MCF 10A (cell line): ENCODE data around the gene NECTIN1. TPM values are rescaled to one million over a fixed set of nuclear protein-coding genes. Genes with fewer than 3 reads are reported as not detected.
A peak's percentile ranks its signal among the peaks of the same experiment; 100 is the strongest.

Source experiments
- BruUV-seq: library from RNA; stranded (reverse); fragments of 400-500 nt; replicated peaks from 2 replicates; lab custom pipeline; 2021; lab: Mats Ljungman, UMichigan
- CTCF ChIA-PET: fragments of 300-600 bp; sonication (Branson Sonifier 250); formaldehyde crosslinking; extraction: SDS; loops from one replicate; lab custom pipeline; 2021; ENCODE audit warnings: antibody characterized with exemption, inconsistent platforms; lab: Yijun Ruan, JAX
- POLR2A ChIA-PET: fragments of 300-600, 350-650 bp; sonication (Branson Sonifier 250); formaldehyde crosslinking; extraction: SDS; loops from one replicate; lab custom pipeline; 2020; ENCODE audit warnings: antibody characterized with exemption, inconsistent platforms; lab: Yijun Ruan, JAX
- DNase-seq: peaks from one replicate; pipeline ENCODE4 v3.0.0-alpha.2; 2018; ENCODE audit not compliant: unreplicated experiment
- H3K27ac Mint-ChIP-seq: one replicate; pipeline ENCODE4 v1.8.0; 2022; ENCODE audit warnings: mild to moderate bottlenecking, low read depth, mixed read lengths; ENCODE audit not compliant: unreplicated experiment
- H3K27me3 Mint-ChIP-seq: one replicate; pipeline ENCODE4 v1.8.0; 2022; ENCODE audit warnings: mixed read lengths; ENCODE audit not compliant: insufficient read depth, unreplicated experiment
- H3K36me3 Mint-ChIP-seq: one replicate; pipeline ENCODE4 v1.8.0; 2022; ENCODE audit warnings: mild to moderate bottlenecking, moderate library complexity, mixed read lengths; ENCODE audit not compliant: insufficient read depth, unreplicated experiment
- H3K4me1 Mint-ChIP-seq: one replicate; pipeline ENCODE4 v1.8.0; 2022; ENCODE audit warnings: mixed read lengths; ENCODE audit not compliant: insufficient read depth, unreplicated experiment
- H3K4me3 Mint-ChIP-seq: one replicate; pipeline ENCODE4 v1.8.0; 2022; ENCODE audit warnings: mild to moderate bottlenecking, moderate library complexity, mixed read lengths; ENCODE audit not compliant: unreplicated experiment
- H3K9me3 Mint-ChIP-seq: one replicate; pipeline ENCODE4 v1.8.0; 2022; ENCODE audit warnings: mixed read lengths; ENCODE audit not compliant: unreplicated experiment
- CTCF ChIP-seq: fragments of 200-600 bp; IDR thresholded peaks from one replicate; pipeline ENCODE4 v1.8.0; 2022; ENCODE audit warnings: antibody characterized with exemption, mild to moderate bottlenecking; ENCODE audit not compliant: unreplicated experiment
- intact Hi-C: fragments of 100-400 bp; cut with micrococcal nuclease; formaldehyde crosslinking; loops from 2 replicates; pipeline ENCODE4 v1.14.1; 2022
- total RNA-seq: library from RNA; stranded (reverse); gene quantifications from 2 replicates; pipeline ENCODE4 v1.2.3, GENCODE V29; 2022

The NECTIN1 gene
- total RNA-seq, 1 experiment from 2014 or later = 59.2 TPM

DNA sequence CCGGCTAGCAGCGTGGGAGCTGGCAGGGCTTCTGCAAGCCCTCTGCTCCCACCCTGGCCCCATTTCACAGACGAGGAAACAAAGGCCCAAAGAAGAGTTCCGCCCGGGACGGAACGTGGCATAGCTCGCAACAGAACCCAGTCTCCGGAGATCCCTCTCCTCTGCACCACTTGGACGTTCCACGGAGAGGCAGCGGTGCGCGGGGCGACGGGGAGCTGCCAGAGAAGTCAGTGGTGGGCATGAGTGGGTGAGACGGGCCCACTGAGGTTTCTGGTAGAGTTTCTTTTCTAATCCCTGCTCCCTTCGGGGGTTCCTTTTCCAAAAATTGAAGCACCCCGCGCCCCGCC is 554 bp upstream of the NECTIN1 start:
- Mint-ChIP-seq H3K4me3 (peak overlapping the region; percentile 81), H3K9me3 (no peaks in the 10 kb centered on the region), H3K27me3 (no peaks in the 10 kb centered on the region), H3K4me1 (peaks cover 16% of the 10 kb centered on the region), H3K27ac (peak overlapping the region; percentile 69), H3K36me3 (no peaks in the 10 kb centered on the region)
- CTCF ChIA-PET = interaction anchor here (0.5 to 3.5 kb wide), 41 partner anchors 8 to 587 kb away, joined by 3 to 56 read pairs (median 5); no protein-coding TSS in a partner anchor
- intact Hi-C loops = loop anchor here (1.0 to 10.0 kb wide), 5 partner anchors 48 to 375 kb away; no protein-coding TSS in a partner anchor
- TF ChIP-seq CTCF = no peak
- no peak for DNase-seq
- POLR2A ChIA-PET = interaction anchor here (0.6 to 3.9 kb wide), 19 partner anchors 27 to 408 kb away, joined by 3 to 38 read pairs (median 4); partner anchors contain the start of gene USP2
- BruUV-seq = no TSS peak

- BruUV-seq = no TSS peak
- POLR2A ChIA-PET = interaction anchor here (0.6 to 6.5 kb wide), 11 partner anchors 9 to 407 kb away, joined by 3 to 61 read pairs (median 4); no protein-coding TSS in a partner anchor
Measured at GRCh38 chr11:119728211-119728626, 781 bp downstream of the NECTIN1 start.

GRCh38 chr11:119727523-119728151 is 1.4 kb downstream of the NECTIN1 start:
- Mint-ChIP-seq H3K36me3 (no peaks in the 10 kb centered on the region), H3K9me3 (no peaks in the 10 kb centered on the region), H3K27me3 (no peaks in the 10 kb centered on the region), H3K4me1 (peaks cover 16% of the 10 kb centered on the region), H3K4me3 (peak overlapping the region; percentile 81), H3K27ac (peak overlapping the region; percentile 39)
- TF ChIP-seq CTCF = peak; percentile 30
- POLR2A ChIA-PET = interaction anchor here (0.6 to 6.5 kb wide), 12 partner anchors 10 to 407 kb away, joined by 3 to 61 read pairs (median 4); no protein-coding TSS in a partner anchor
- intact Hi-C loops = loop anchor here (2.0 to 10.0 kb wide), 3 partner anchors 247 to 377 kb away; no protein-coding TSS in a partner anchor
- DNase-seq = peak; percentile 32
- no TSS peak for BruUV-seq
- CTCF ChIA-PET = interaction anchor here (0.5 to 6.2 kb wide), 18 partner anchors 8 to 380 kb away, joined by 3 to 39 read pairs (median 5); no protein-coding TSS in a partner anchor

More at GRCh38 chr11:119728211-119728626, 781 bp downstream of the NECTIN1 start:
- Mint-ChIP-seq H3K27me3 (no peaks in the 10 kb centered on the region), H3K4me1 (peaks cover 16% of the 10 kb centered on the region), H3K4me3 (peak overlapping the region; percentile 81), H3K27ac (no peak overlapping the region), H3K36me3 (no peaks in the 10 kb centered on the region), H3K9me3 (no peaks in the 10 kb centered on the region)
- TF ChIP-seq CTCF = no peak
- CTCF ChIA-PET = interaction anchor here (0.6 to 6.2 kb wide), 14 partner anchors 9 to 380 kb away, joined by 3 to 39 read pairs (median 10); no protein-coding TSS in a partner anchor
- intact Hi-C loops = loop anchor here (2.0 to 10.0 kb wide), 3 partner anchors 247 to 377 kb away; no protein-coding TSS in a partner anchor
- peak; percentile 27 for DNase-seq
